T-helper 1 cell treated with Interleukin-12 subunit alpha and Interleukin-12 subunit beta and Interleukin-4 antibody, amounts not matched to agents 30 ng/mL and 1 ng/mL, for 36 hours (primary cell): ENCODE measurements around the gene CHN1. TPM values are rescaled to one million over a fixed set of nuclear protein-coding genes. Genes with fewer than 3 reads are reported as not detected.

ENCODE experiments used
- intact Hi-C: fragments of 100-400 bp; cut with micrococcal nuclease; formaldehyde crosslinking; loops from one replicate; pipeline ENCODE4 v1.15.1; 2024
- total RNA-seq: library from RNA; stranded (reverse); gene quantifications from 2 replicates; pipeline ENCODE4 v1.2.3, GENCODE V29; 2022

CHN1 gene
- total RNA-seq, 1 donor from 2014 or later = 1.8 TPM

GRCh38 chr2:174833737-174834136 lies 171.4 kb downstream of the CHN1 start:
- intact Hi-C loops = loop anchor here (1.0 to 2.0 kb wide), 2 partner anchors 55 to 83 kb away; no protein-coding TSS in a partner anchor

- intact Hi-C loops = no loop called here
These were observed 174.6 kb downstream of the CHN1 start for GRCh38 chr2:174830561-174830960.

DNA sequence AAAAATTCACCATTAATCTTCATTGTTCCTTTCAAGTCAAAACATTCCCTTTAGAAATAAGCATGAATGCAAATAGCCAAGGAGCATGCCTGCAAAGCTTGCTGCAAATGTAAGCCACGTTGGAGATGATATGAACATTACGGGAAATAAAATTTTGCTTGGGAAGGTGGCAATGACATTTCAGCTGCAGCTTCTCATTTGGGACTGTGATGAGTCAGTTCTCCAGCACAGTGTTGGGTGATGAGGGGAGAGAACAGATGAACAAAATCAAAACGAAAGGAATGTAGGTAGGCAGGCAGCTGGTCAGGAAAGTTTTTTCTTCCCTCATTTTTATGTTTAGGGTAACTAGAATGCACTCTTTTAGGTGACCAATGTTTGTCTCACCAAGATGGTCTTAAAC lies 175.6 kb downstream of the CHN1 start:
- intact Hi-C loops = no loop called here

GRCh38 chr2:174827371-174828369 lies 177.5 kb downstream of the CHN1 start:
- intact Hi-C loops = no loop called here

GRCh38 chr2:174826051-174826450 lies 179.1 kb downstream of the CHN1 start:
- intact Hi-C loops = no loop called here

- intact Hi-C loops = no loop called here
These were observed 181.1 kb downstream of the CHN1 start for GRCh38 chr2:174824068-174824467.

DNA sequence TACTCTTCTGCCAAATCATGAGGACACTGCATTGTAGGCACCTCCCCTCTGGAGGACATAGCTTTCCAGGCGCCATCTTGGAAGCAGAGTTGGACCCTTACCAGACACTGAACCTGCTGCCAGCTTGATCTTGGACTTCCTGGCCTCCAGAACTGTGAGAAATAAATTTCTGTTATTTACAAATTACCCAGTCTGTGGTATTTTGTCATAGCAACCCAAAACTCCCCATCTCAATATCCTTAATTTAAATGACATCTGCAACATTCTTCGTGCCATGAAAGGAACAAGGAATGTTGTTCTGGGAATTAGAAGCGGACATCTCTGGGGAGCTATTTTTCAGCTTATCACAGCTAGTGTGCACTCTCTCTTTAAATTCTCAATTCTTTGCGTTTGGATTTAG lies 183.6 kb downstream of the CHN1 start:
- intact Hi-C loops = no loop called here

- intact Hi-C loops = no loop called here
These were observed 184.8 kb downstream of the CHN1 start for GRCh38 chr2:174820361-174820760.

- intact Hi-C loops = no loop called here
These were observed 189.7 kb downstream of the CHN1 start for GRCh38 chr2:174815526-174815925.

DNA sequence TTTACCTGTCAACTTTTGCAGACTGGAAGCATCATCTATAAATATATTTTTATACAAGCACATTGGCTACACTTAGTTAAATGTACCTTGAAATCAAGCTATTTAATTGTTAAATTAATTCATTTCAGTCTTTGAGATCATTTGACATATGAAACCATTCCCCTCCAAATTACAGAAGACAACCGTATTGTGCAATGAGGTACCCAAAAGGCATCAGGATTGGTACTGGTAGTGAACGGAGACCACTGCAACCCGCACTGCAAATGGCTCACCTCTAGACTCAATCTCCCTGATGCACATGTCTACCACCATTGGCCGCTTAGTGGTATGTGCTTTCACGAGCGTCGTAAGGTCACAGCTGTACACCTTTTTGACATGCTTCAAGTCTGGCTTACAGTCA lies 193.1 kb downstream of the CHN1 start:
- intact Hi-C loops = no loop called here

DNA sequence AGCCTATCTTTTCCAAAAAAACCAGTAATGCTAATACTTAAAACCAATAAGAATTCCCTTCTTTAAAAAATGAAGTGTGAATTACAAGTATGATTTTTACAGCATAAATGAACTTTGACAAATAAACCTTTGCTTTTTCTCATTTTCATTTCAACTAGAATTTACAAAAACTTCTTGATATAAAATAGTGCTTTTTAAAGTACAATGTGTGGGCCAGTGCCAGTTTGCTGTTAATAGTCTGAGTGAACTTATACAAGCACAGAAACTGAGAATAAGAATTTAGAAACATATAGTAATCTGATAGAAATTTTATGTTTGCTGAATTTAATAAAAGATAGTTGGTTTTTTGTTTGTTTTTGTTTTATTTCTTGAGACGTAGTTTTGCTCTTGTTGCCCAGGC lies 197.2 kb downstream of the CHN1 start:
- intact Hi-C loops = no loop called here

- intact Hi-C loops = no loop called here
These were observed 199.4 kb downstream of the CHN1 start for GRCh38 chr2:174805803-174806202.

- intact Hi-C loops = no loop called here
These were observed 202.7 kb downstream of the CHN1 start for GRCh38 chr2:174802459-174802858.

- intact Hi-C loops = no loop called here
These were observed 204.6 kb downstream of the CHN1 start for GRCh38 chr2:174800436-174801205.

DNA sequence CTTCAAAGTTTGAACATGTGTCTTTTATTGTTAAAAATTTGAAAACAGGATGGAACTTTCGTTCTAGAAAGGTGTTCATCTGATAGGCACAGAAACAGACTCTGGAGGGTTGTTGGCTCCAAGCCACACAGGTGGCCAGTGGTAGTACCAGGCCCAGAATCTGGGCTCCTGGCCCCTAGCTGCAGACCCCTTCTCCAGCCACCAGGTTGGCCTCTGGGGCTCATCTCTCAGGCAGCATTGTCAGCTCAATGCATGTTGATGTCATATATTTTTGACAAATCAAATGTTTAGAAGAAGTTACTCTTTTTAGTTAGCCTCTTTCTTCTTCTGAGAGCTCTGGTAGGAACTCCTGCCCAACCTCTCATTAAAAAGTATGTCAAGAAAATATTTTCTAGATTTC lies 206.4 kb downstream of the CHN1 start:
- intact Hi-C loops = no loop called here

DNA sequence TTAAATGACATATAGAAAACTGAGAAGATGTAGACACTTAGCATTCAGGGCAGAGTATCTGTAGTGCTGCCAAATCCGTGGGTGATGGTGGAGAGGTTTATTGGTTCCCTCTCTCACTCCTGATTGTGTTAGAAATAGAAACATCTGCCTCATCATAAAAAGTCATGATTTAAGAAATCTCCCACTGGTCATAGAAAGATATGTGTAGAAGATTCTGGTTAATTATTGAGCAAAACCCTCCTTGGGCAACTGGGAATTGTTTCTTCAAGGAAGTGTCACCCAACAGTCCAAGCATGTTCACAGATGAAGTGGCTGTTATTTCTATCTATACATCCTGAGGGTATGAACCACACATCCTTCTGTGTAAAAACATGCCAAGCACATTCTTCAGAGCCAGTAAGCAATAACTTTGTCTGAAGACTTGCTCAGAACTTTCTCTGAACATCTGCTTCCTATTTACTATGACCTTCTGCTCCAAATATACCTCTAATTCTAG lies 207.4 kb downstream of the CHN1 start:
- intact Hi-C loops = no loop called here

DNA sequence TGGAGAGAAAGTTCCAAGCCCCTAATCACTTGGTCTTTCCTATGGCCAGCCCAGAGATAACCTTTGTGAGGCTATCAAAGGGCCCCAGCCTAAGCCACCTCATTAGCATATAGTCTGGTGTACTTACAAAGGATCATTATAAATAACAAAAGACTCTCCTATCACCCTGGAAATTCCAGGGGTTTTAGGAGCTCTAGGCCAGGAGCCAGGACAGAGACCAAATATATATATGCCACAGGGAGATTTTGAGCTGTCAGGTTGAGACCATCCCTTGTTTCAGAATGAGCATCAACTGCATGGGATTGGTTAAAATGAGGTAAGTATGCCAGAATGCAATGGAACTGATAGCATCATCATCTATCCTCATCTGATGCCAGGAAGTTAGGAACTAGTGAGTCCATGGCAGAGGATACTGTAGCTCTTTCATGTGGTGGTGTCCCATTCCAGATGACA lies 208.8 kb downstream of the CHN1 start:
- intact Hi-C loops = no loop called here

GRCh38 chr2:174794851-174795374 lies 210.3 kb downstream of the CHN1 start:
- intact Hi-C loops = no loop called here

DNA sequence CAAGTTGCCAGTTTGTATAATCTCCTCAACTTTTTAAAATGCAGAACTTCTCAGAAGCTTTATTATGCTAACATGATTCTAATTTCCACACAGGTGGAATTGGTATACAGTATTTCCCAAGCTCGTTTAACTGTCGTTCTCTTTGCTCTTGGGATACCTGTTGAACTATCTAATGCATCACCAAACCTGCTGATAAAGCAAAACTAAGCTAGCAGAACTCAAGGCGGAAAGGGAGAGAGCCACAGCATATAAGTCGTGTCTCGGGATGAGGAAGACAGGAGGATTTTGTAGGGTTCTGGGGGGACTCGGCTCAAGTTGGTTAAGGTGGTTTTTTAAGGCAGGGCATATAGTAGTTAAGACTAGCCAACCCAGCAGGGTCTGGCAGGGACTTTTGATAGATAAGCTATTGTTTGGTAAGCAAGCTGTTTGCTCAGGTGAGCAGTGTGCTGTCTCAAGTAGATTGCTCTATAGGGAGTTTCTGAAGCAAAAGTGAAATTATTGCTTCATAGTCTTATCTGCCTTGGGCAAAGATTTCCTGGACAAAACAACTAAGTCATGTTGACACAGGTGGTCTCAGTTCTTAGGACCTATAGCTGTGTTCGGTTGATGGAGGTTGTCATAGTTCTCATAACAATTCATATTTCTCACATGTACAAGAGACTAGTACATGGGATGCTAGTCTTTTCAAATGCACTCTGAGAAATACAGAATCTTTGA lies 212.7 kb downstream of the CHN1 start:
- intact Hi-C loops = no loop called here

- intact Hi-C loops = no loop called here
These were observed 213.4 kb downstream of the CHN1 start for GRCh38 chr2:174791746-174792280.

DNA sequence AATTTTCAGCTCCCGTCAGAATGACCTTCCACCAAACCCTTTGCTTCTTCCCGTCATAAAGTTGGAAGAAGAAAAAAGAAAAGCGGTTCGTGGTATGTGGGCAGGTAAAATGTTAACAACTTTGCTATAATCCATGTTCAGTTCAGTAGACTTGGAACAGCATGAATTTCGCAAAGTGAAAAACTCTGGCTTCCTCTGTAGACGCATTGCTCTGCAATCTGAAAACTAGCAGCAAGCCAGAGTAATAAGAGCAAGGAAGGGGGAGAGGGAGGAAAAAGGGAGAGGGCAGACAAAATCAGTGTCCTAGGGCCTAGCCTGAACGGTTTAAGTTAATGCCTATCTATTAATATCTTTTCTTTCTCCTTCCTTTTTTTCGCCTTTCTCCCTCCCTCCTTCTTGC lies 214.2 kb downstream of the CHN1 start:
- intact Hi-C loops = no loop called here
